ENCODE data around the gene ZNF516.

GRCh38 chr18:76338088-76338487 lies 157.0 kb downstream of the ZNF516 start:
- TF ChIP-seq CTCF (IDR thresholded peaks at IDR 0.05) (no peak), EP300 (IDR thresholded peaks at IDR 0.05) (no peak), POLR2AphosphoS5 (IDR thresholded peaks at IDR 0.05) (no peak)
